ENCODE results near the gene IQCE.

The IQCE gene

GRCh38 chr7:2661602-2662272 lies 103.0 kb downstream of the IQCE start:
- DNase-seq (ENCODE audit: low read depth, low spot score), result no peak

GRCh38 chr7:2662273-2663120 lies 103.7 kb downstream of the IQCE start:
- no peak for DNase-seq (ENCODE audit: low read depth, low spot score)

GRCh38 chr7:2663121-2663886 lies 104.5 kb downstream of the IQCE start:
- no peak for DNase-seq (ENCODE audit: low read depth, low spot score)

GRCh38 chr7:2663960-2664359 lies 105.2 kb downstream of the IQCE start:
- no peak for DNase-seq (ENCODE audit: low read depth, low spot score)
